Occipital lobe (tissue), 3 donors: ENCODE results near the gene FMO4. TPM values are rescaled to one million over a fixed set of nuclear protein-coding genes. Genes with fewer than 3 reads are reported as not detected.
"Not testable (repeated sequence)": the region's sequence is repeated elsewhere in the genome, so short reads cannot be mapped to it uniquely, and the experiment has no call there.

Experiments used
- DNase-seq: peaks from one replicate; lab custom pipeline; 2025; lab: John Stamatoyannopoulos, UW
- small RNA-seq: library from RNA; depleted of rRNA; stranded (forward); fragments of <200 nt; gene quantifications from one replicate; pipeline ENCODE3, GENCODE V24; 2014
- total RNA-seq: library from RNA; depleted of rRNA; stranded (reverse); fragments of >200 nt; gene quantifications from one replicate; pipeline ENCODE4 v1.2.3, GENCODE V29; 2014

FMO4 gene
- total RNA-seq, 1 donor from 2014 or later = 1.9 TPM

GRCh38 chr1:171389171-171389570, 75.2 kb downstream of the FMO4 start:
- DNase-seq = no peak

DNA sequence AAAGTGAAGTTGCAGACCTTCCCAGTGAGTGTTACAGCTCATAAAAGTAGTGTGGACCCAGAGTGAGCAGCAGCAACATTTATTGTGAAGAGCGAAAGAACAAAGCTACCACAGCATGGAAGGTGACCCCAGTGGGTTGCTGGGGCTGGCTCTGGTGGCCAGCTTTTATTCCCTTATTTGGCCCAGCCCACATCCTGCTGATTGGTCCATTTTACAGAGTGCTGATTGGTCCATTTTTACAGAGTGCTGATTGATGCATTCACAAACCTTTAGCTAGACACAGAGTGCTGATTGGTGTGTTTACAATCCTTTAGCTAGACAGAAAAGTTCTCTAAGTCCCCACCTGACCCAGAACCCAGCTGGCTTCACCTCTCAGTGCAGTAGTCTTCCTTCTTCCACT, 76.8 kb downstream of the FMO4 start:
- DNase-seq = not testable (repeated sequence)

Small RNA genes lying within 50 kb of the gene (small RNA-seq; reads per million reads assigned to genes)
- not detected for gene SRP14P4

Other genes starting within 250 kb of the FMO4 start
- not detected for gene FMO3, start 223.3 kb upstream of the FMO4 start, total RNA-seq
- 0.31 TPM for gene FMO2, start 128.9 kb upstream of the FMO4 start, total RNA-seq
- 5.8 TPM for gene FMO1, start 65.7 kb upstream of the FMO4 start, total RNA-seq
- gene PRRC2C, start 171.3 kb downstream of the FMO4 start, total RNA-seq = 34.2 TPM